UCSD-AML1 (cell line): ENCODE results near the gene HCFC1.
A peak's percentile ranks its signal among the peaks of the same experiment; 100 is the strongest.

Experiments
- DNase-seq: peaks from one replicate; lab custom pipeline; 2025; ENCODE audit not compliant: unreplicated experiment; lab: John Stamatoyannopoulos, UW

HCFC1 gene

DNA sequence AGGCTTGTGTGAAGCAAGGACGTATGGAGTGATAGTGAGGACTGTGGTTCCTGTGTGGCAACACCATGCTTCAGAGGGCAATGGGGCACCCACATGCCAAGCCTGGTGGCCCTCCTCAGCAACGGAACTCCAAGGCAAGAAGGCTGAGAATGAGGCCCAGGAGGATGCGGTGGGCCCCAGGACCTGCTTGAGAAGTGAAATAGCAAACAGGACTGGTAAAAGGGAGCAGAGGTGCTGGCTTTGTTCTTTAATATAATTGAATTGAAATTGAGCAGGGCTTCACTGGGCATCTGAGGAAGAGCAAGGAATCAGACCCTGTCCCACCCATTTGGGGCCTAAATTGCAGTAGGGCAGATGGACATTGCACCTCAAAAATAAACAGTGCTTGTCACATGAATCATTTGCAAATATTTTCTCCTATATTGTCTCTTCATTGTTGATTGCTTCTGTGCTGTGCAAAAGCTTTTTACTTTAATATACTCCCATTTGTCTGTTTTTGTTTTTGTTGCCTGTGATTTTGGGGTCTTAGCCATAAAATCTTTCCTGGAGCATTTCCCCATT is 3.2 kb upstream of the HCFC1 start:
- no peak for DNase-seq

DNA sequence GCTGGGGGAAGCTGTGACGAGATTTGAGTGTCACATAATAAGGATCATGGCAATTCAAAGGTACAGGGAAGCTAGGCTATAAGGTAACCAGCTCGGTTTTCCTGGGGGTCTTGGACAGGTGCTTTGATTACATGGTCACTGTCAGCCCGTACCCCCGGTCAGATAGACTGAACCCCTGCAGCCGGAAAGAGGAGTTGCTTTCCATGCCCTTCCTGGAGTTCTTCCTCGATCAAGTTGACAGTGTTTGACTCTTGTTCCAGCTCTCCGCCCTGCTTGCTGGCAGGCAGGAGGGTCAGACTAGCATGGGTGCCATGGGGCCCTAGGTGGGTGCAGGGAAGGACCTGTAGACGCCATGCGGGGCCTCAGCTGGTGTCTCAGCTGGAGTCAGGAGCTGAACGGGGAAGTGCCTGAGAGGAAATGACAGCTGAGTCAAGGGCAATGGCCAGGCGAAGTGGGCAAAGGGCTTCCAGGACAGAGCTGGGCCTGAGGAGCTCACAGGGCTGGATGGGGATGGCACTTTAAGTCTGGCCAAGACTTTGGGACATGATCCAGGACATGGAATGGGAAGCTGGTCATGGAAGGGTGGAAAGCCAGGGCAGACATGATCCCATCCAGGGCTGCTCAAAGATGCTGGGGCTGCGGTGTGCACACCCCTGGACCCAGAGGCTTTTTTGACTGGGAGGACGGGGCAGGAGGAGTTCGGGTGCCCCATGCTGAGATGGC is 2.5 kb upstream of the HCFC1 start:
- peak; percentile 26 for DNase-seq

DNA sequence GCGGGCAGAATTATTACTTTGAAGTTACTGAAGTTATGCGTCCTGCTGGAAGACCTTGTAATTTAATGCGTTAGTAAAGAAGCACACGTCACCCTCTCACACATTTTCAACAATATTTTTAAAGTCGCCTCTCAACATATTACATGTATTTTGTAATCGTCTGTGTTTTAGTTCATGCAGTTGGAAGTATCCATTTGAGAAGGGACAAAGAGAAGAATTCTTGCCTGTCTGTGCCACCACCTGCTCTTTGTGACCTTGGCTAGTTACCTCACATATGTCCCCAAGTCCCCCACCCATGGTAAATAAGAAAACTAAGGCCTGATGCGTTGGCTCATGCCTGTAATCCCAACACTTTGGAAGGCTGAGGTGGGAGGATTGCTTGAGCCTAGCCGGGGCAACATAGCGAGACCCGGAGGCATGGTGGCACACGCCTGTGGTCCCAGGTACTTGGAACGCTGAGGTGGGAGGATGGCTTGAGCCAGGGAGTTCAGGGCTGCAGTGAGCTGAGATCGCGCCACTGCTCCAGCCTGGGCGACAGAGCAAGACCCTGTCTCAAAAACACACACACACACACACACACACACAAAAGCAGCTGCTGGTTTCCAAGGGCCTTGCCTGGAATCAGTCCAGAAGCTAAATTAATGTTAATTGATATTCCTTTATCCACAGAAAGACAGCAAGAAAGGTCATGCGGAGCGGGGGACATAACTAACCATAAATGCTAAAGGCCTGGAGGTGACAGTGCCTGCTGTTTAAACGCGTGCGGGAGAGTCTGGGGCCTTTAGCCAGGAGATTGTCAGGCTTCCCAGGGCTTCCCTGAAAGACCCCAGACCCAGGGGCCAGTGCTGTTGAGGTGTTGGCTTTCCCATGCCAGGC is 1.7 kb upstream of the HCFC1 start:
- no peak for DNase-seq

DNA sequence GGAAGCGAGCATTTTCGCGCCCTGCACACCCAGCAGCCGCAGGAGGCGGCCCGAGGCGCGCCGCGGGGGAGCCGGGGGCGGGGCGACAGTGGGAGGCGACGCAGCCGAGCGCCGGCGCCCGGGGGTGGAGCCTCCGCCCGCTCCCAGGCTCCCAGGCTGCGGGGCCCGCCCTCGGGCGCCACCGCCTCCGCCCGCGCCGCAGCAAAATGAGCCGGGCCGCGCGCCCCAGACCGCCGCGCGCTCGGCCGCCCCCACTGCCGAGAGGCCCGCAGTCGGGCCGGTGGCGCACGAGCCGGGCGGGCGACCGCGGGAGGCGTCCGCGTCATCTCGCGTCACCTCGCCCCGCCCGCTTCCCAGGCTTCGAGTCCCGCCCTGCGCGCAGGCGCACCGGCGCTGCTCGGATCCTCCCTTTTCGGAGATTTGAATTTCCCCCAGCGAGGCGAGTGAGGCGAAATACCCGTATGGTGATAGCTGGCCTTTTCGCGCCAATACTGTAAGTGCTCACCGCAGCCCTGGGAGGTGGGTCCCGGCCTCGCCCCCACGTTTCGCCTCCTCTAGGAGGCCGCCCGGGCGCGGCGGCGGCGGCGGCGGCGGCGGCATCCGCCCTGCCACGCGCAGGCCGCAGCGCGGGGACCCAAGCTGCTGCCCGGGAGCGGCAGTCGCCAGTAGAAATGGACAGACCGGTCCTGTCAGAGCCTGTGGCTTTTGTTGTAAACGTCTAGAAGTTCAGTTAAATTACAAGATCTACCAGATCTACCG is 929 bp upstream of the HCFC1 start, which contains the start of gene TMEM187:
Gene TMEM187, plus strand, starts transcription at position 387 of the 759 bp plus-strand sequence. CDS start 9,309 bp downstream, outside the sequence.
- DNase-seq = peak; percentile 89

DNA sequence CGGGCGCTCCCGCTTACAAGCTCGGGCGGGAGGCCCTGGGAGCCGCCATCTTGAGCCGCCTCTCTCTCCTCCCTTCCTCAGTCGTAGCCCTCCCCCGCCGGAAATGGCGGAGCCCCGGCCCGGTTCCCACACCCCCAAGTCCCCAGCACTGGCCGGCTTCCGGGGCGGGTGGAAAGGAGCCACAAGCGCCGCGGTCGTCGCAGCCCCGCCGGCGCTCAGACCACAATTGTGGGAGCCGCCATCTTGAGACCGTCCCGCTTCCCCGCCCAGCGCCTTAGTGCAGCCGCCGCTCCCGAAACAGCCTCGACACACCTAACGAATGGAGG is 531 bp downstream of the HCFC1 start:
- DNase-seq = peak; percentile 94

DNA sequence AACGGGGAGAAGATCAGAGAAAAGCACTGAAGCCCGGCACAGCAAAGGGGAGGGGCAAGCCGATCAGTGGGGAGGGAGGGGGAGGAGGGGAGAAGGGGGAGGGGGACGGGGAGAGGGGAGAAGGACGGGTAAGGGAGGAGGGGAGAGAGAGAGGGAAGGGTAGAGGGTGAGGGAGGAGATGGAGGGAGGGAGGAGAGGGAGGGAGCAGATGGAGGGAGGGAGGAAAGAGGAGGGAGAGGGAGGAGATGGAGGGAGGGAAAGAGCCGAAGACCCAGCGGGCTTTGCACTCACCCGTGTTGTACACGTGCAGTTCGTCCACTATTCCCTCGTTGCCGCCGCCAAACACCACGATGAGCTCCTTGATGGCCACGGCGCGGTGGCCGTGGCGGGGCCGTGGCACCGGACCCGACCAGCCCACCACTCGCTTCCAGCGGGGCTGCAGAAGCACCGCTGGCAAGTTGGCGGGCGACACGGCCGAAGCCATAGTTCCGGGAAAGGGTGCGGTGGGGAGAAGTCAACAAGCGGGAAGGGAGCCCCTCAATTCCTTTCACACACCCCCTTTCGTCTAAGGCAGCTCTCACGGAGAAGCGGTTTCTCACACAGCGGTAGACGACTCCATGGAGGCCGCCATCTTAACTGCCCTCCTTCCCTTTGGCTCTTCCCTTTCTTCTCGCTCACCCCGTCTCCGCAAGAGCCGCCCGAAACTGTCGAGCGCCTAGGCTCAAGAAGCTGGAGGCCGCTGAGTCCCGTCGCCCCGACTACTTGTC is 1.1 kb downstream of the HCFC1 start:
- peak; percentile 56 for DNase-seq

DNA sequence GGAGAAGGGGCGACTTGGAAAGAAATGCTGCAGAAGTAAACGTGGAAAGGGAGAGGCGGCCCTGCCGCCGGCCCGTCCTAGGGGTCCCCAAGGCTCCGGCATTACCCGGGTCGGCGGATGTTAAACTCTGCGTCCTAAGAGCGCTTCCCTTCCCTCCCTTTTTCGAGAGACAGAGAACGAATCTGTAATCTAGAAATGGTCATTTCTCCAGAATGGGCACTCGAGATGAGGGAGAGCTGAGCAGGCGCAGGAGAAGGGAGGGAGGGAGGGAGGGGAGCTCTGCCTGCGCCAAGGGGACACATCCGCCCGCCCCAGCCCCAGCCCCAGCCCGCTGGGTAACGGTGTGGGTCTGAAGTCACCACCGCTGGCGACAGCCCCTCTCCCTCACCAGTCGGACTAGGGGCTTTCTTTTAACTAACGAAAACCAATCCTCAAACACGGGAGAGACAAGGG is 1.7 kb downstream of the HCFC1 start:
- DNase-seq = peak; percentile 54

DNA sequence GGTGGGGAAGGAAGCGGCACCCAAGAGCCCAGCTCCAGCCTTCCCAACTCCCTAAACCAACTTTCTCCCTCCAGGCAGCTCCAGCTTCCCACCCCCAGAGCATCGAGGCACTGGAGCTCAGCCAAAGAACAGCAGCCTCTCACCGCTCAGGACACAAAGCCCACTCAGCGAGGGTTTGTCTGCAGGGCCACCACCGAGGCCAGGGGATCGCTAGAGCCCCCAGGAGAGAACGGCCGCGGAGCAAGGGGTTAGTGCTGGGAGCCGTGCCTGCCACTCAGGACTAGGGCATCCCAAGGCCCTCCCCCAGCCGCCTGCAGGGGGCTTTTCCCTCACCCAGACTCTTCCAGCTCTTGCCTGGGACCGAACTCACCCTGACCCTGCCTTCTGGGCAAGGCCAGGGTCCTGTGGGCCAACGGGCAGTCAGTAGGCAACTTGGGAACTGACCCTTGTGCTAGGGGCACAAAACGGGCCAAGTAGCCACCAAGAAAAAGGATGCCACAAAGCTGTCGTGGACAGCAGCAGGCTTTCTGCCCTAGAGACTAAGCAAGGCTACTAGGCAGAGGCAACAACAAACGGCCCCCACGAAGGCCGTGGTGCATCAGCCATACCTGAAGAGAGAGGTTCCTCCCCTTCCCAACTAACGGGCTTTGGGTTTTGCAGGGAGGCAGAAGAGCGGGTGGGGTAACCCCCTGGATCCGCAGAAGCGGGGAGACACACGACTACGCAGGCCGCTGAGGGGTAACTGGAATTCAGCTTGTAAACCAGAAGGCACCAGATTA is 2.3 kb downstream of the HCFC1 start:
- no peak for DNase-seq

DNA sequence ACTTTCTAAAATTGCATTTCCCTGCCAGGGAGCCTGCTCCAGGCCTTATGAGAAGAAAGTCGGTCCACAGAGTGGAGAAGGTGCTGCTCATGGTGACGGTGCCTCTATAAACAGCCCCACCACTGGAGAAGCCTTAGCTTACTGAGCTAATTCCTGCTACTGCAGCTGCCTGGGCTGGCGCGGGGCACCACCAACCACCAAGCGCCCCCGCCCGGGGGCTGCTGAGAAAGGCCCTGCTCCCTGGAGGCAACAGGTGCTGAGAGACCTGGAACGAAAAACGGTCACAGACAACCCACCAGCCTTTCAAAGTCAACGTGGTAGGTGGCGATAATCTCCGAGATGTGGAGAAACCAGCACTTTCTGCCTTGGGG is 2.9 kb downstream of the HCFC1 start:
- peak; percentile 40 for DNase-seq

DNA sequence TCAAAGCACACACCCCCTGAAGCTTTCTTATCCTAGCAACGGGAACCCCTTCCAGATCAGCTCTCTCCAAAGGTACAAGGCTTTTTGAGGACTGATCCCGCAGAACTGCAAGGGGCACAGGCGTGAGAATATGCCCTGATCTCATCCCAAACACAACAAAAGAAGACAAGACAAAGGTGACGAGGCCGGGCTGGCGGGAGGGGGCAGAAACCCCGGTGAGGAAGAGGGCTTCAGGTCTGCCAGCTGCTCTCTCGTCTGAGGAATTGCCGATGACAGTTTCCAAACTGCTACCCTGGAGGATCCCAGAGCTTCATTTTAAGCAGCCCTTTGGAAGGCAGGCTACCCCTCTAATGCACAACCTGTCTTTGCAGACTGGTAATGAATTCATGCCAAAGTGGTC is 3.4 kb downstream of the HCFC1 start:
- no peak for DNase-seq

DNA sequence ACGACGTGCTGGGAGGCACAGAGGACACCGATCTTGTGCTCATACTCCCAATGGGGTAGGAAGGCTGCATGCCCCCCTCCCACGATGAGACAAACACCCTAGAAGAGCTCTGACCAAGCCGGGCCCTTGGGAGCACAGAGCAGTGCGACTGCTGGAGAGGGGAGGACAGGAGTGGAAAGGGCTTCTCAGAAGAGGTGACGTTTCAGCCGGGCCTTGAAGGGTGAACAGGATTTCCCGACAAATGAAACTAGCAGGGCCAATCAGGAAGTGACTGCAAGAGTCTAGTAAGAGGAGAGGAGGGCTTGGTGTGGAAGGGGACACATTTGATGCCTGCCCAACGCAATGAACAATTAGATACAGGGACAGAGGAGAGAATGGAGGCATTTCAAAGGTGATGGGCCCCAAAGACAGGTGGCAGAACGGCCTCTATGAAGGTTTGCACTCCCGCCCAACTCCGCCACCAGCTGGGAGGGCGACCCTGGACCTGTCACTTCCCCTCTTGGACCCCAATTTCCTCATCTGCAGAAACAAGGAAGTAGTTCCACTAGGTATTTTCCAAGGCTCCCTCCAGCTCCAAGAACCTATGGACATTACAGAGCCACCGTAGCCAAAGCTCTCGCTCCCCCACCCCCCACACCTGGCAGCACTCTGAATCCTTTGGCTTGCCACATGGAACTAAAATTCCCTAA is 3.9 kb downstream of the HCFC1 start:
- peak; percentile 33 for DNase-seq

DNA sequence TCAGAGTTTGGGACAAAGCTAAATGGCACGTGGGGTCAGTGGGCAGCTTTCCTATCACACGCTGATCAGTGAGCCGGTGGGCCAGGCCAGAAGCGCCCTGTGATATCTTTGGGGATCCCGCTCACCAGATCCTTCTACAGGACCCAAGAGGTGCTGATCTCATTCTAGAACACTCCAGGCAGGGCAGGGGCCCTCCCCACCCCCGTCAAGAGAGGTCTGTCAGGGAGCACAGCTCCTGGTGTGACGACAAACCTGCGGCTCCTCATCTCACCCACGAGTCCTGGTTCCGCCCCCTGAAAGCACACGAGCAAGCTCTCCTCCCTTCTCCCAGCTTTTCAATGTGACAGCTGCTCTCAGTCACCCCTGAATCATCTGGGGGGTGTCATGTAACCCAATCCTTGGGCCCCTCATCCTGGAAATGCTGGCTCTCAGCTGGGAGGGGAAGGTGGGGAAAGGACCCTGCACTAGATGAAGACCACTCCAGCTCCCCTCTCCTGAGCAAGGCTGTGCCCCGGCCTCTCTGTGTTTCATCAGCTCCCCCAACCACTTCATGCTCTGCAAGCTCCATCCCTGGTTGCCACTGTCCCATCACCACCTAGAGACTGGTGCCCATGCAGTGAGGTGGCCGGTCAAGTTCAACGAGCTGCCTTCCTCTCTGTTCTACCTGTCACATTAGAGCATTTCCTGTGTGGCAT is 4.6 kb downstream of the HCFC1 start:
- no peak for DNase-seq

DNA sequence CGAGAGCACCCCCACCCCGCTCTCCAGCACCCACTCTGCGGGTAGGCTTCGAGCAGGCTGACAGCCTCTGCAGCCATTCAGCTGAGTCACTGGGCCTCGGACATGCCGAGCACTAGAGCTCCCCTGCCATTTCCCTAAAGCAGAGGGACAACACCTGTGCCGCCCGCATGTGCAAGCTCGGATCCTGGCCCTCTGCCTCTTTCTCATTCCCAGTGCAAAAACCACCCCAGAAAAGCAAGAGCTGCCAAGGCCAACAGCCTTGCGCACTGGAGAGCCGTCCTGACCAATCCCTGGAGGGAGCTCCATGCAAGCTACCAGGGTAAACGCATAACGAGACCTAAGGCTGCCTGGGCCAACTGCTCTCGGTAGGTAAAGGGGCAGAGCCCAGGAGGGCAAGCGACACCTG is 5.3 kb downstream of the HCFC1 start:
- DNase-seq = no peak

DNA sequence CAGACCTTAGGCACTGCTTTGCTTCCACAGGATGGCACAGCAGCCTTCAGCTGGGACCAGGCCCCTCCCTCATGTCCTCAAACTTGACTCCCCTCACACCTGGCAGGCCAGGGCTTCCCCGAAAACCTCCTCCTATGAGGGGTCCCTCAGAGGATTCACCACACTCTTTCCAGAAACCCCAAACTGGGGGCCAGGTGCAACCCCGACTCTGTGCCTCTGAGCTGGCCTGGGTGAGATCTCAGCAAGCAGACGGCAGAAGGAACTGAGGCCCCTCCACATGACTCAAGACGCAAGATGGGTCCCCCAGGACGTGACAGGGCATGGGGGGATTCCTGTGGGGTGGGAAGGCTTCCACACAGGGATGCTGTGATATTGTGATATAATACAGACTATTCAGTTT is 6.2 kb downstream of the HCFC1 start:
- no peak for DNase-seq

DNA sequence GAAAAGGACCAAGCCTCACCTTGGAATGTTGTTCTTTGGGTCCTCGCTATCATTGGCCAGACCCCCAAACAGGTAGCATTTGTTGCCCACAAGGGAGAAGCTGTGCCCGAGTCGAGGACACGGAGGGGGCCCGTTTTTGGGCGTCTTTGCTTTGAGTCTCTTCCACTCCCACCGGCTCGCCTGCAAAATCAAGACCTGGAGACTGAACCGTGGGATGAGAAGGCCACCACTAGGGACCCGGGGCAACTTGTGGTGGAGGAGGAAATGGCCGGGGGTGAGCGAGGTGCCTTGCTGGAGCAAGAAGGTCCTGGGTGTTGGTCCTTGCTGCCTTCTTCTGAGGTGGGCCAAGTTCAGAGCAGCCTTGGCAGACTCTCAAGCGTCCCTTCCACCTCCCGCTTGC is 7.5 kb downstream of the HCFC1 start:
- DNase-seq = no peak

DNA sequence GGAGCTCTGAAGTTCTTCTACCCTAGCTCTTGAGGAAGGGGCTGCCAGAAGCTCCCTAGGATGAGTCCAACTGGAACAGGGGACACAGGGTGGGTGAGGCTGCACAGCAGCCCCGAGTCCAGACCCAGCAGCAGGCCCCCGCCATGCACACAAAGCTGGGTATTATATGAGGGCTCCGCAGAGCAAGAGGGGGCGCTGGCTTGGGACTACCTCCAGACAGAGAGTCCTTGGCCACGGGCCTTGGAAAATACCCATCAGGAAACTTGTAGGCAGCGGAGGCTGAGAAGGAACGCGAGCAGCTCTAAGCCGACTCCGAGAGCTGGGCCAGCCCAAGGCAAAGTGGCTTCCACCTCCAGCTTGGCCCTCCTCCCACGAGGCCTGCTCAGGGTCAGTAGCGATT is 8.1 kb downstream of the HCFC1 start:
- DNase-seq = no peak

DNA sequence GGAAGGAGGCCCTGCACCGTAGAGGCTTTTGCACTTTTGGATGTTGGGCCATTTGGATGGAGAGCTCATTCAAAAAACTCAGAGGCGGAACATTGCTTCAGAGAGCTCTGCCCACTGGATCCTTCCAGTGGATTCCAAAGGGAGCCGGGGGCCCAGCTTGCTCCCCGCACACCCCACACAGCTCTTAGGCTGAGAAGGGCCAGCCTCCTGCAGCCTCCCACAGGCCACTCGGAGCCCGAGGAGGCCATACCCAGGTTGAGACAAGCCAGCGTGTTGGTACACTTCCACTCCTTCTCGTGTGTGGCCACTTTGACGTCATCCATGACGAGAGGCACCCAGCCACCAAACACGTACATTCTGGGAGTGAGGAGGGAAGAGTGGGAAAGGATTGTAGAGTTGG is 10.3 kb downstream of the HCFC1 start:
- DNase-seq = no peak

DNA sequence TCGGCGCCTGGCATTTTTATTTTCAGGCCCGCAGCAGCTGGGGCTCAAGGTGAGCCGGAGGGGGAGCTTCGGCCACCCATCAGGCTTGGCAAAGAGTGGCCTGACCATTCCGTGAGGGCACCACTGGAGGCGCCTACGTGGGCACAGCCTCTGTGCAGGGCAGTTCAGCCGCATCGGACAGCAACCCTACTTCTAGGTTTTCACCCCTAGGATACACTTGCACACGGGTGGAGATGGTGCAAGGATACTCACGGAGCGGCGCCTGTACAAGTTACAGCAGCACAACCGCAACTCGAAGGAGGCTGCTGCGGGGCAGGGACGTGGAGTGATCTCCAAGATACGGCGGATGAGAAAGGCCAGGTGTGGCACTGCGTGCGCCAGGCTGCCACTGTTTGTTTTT is 10.8 kb downstream of the HCFC1 start:
- no peak for DNase-seq

DNA sequence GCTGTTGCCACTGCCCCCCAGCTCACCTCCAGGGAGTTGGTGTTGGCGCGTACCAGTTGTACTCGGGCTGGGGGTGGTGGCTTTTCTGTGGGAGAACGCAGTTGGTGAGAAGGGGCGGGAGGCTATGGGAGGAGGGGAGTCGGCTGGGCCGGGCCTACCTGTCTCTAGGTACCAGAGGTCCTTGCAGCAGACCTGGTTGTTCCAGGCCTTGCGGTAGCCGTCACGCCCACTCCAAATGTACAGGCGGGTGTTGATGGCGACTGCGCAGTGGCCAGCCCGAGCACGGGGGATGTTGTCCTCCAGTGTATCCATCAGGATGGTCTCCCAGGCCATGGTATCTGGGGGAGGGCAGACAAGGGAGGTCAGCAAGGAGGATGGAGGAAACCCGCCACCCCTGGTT is 11.5 kb downstream of the HCFC1 start:
- DNase-seq = no peak
